ENCODE measurements around the gene TULP4.

DNA sequence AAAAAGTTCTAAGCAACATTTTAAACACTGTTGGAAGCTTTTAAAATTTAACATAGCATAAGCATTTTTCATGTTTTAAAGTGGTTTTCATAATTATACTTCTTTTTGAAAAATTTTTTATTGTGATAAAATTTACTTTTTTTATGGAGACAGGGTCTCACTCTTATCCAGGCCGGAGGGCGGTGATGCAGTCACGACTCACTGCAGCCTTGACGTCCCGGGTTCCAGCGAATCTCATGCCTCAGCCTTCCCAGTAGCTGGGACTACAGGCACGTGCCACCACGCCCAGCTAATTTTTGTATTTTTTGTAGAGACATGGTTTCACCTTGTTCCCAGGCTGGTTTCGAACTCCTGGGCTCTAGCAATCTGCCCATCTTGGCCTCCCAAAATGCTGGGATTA, 46.1 kb upstream of the TULP4 start:
- TF ChIP-seq, protein P1, sequence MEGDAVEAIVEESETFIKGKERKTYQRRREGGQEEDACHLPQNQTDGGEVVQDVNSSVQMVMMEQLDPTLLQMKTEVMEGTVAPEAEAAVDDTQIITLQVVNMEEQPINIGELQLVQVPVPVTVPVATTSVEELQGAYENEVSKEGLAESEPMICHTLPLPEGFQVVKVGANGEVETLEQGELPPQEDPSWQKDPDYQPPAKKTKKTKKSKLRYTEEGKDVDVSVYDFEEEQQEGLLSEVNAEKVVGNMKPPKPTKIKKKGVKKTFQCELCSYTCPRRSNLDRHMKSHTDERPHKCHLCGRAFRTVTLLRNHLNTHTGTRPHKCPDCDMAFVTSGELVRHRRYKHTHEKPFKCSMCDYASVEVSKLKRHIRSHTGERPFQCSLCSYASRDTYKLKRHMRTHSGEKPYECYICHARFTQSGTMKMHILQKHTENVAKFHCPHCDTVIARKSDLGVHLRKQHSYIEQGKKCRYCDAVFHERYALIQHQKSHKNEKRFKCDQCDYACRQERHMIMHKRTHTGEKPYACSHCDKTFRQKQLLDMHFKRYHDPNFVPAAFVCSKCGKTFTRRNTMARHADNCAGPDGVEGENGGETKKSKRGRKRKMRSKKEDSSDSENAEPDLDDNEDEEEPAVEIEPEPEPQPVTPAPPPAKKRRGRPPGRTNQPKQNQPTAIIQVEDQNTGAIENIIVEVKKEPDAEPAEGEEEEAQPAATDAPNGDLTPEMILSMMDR (IDR thresholded peaks at IDR 0.05; ENCODE audit: control extremely low read depth in 1 of 3, insufficient read depth in 1 of 3, low read depth in 1 of 3, low read length in 3 of 3), result no peak
- TF ChIP-seq EZH2 (IDR thresholded peaks at IDR 0.05; ENCODE audit: low read depth, low read length, severe bottlenecking) (no peak), POLR2A (IDR thresholded peaks at IDR 0.05; ENCODE audit: control extremely low read depth in 1 of 2, low read depth in 2 of 2, low read length in 2 of 2) (no peak), SRF (IDR thresholded peaks at IDR 0.05; ENCODE audit: low read depth, low read length) (no peak), CBX5 (IDR thresholded peaks at IDR 0.05; ENCODE audit: low read depth, low read length) (no peak), SP1 (IDR thresholded peaks at IDR 0.05; ENCODE audit: low read depth, low read length) (no peak), GABPA (IDR thresholded peaks at IDR 0.05; ENCODE audit: borderline replicate concordance, insufficient read depth, low read length) (no peak), RFX5 (IDR thresholded peaks at IDR 0.05; ENCODE audit: borderline replicate concordance, low read depth, low read length) (no peak), CHD1 (IDR thresholded peaks at IDR 0.05; ENCODE audit: low read depth, low read length) (no peak)
